ENCODE measurements around the gene TULP4.
"Not testable (repeated sequence)": the region's sequence is repeated elsewhere in the genome, so short reads cannot be mapped to it uniquely, and the experiment has no call there.

TULP4 gene

DNA sequence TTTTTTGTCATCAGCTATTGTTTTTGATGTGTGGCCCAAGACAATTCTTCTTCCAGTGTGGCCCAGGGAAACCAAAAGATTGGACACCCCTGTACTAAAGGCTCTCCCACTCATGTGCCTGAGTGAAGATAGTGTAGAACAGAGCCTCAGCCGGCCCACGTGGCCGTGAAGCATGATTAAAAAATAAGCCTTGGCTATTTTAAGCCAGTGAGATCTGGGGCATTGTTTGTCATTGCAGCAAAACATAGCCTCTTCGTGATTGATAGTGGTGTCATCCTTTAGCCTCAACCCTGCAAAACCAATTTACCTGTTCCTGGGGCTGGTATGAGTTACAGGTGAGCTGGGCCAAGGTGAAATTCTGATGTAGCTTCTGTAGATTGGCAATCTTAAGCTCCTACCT, 85.3 kb downstream of the TULP4 start:
- TF ChIP-seq ZNF274 (IDR thresholded peaks at IDR 0.05; ENCODE audit: low read depth, low read length) = no peak
- no peak overlapping the region for H3K4me3 ChIP-seq (ENCODE audit: low read length)

DNA sequence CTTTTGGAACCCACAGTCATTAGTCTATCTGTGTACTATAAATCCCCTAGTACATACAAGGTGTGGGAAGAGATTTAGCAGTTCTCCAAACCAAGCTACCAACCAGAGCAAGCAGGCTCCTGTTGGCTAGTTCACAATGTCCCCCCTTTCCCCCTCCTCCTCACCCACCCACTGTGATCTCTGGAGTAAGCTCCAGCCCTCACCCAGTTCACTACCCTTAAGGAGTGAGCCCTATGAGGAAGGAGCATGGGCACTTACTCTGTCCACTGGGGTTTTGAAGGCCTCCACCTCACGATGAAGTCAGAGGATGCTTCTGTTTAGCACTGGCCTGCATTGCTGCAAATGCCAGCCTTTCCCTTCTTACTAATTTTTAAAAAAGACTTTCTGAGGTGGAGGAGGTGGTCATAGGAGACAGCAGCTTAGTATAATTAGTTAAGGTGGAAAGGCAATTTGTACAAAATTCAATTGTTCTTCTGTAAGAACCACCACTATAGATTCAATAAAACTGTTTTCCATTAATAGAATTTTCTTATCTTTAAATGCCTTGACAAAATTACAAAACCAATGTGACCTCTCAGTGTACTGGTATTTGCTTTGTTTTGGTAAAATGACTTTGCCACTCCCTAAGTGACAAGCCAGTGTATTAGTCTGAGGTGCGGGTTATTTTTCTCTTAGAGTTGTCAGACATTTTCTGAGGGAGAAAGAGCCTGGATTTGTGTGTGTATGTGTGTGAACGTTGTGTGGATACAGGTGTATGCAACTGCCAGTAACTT, 86.2 kb downstream of the TULP4 start:
- no peak overlapping the region for H3K4me3 ChIP-seq (ENCODE audit: low read length)
- TF ChIP-seq ZNF274 (IDR thresholded peaks at IDR 0.05; ENCODE audit: low read depth, low read length) = no peak

DNA sequence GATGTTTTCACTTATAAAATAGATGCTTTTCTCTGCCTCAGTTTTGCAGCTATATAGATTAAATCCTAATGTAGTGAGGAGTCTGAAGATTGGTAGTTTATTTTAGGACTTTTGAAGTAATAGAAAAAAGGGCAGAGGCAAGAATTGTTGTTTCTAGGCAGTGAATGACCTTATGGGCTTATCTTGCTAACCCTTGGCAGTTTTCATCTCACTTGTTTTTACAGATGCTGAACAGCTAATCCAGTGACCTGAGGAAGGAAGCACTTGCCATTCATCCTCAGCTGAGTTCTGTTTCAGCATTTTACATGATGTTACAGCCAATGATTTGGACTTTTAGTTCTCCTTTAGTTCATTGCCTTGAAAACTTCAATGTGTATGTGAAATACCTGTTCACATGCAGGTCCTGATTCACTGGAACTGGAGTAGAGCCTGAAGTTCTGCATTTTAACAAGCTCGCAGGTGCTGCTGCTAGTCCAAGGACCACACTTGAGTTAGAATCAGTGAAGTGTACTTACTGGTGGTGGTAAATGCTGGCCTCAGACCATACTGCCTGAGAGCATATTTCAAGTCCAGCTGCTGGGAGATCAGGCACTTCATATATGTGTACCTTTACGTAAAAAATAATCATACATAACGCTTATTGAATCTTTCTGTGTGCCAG, 86.9 kb downstream of the TULP4 start:
- no peak overlapping the region for H3K4me3 ChIP-seq (ENCODE audit: low read length)
- TF ChIP-seq ZNF274 (IDR thresholded peaks at IDR 0.05; ENCODE audit: low read depth, low read length) = no peak

DNA sequence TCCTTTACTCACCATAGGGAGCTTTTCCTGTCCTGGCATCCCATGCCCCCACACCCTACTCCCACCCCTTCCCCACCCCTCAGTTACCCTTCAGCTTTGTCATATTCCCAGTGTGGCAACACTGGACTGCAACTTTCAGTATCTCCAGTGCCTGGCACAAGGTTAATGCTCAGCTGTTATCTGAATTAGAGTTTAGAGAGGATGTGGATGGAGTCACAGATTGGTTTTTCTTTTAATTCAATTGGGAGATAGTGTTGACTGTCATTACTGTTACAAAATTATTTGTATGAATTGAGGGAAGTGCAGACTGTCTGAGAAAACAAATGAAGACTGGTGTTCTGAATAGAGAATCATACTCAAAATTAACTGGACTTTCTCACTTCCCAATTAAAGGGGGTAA, 89.9 kb downstream of the TULP4 start:
- H3K4me3 ChIP-seq (ENCODE audit: low read length) = no peak overlapping the region
- no peak for TF ChIP-seq ZNF274 (IDR thresholded peaks at IDR 0.05; ENCODE audit: low read depth, low read length)

DNA sequence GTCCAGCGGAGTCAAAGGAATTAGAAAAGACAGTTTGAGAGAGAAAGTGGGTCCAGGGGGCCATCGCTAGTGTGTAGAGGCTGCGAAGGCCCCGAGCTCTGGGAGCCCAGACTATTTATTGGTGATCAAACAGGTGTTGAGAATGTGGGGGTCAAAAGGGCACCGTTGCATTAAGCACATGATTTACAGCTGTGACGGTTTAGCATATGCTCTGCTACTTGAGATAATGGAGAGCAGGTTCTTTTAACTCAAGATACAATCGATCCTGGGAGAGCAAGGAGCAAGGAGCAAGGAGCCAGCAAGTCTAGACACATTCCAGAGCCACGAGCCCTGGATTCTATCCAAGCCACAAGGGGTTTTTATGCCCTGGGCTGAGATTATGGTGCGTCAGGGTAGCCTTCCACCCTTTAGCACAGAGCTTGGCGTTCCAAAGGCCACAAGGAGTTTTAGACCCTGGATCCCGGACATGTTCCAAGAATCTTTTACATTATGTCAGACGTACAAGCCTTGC, 93.1 kb downstream of the TULP4 start:
- not testable (repeated sequence) for H3K4me3 ChIP-seq (ENCODE audit: low read length)

DNA sequence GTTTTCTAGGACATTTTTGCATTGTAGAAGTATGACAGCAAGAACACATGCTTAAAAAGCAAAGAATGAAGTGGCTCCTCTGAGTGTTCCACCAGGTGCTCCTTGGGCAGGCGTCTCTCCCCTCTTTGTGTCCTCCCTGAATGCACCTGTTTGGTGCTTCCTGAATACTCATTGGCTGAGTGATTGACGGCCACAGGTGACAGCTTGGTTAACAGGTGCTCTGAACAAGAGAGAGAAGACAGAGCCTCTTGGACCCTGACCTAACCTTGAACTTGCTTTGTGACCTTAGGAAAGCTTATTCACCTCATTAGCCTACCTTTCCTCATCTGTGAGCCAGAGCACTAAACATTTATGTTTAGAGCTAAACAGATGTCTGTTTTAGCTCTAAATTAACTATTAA, 93.7 kb downstream of the TULP4 start:
- TF ChIP-seq ZNF274 (IDR thresholded peaks at IDR 0.05; ENCODE audit: low read depth, low read length) = no peak
- H3K4me3 ChIP-seq (ENCODE audit: low read length) = no peak overlapping the region

DNA sequence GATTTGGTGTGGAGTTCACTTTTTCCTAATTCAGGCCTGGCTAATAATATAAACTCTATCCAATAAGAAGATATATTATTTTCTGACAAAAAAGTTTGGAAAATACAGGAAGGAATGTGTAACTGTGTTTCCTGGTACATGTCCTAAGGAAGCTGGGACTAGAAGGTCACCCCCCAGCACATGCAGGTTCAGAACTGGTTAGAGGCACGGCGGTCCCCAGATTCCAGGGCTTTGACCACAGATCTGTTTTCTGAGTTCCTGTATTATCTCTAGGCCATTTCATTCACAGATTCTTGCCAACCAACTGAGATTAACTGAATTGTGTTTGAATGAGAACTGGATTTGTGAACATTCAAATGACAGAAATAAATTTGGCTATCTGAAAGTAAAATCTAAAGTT, 94.5 kb downstream of the TULP4 start:
- TF ChIP-seq ZNF274 (IDR thresholded peaks at IDR 0.05; ENCODE audit: low read depth, low read length) = no peak
- no peak overlapping the region for H3K4me3 ChIP-seq (ENCODE audit: low read length)

DNA sequence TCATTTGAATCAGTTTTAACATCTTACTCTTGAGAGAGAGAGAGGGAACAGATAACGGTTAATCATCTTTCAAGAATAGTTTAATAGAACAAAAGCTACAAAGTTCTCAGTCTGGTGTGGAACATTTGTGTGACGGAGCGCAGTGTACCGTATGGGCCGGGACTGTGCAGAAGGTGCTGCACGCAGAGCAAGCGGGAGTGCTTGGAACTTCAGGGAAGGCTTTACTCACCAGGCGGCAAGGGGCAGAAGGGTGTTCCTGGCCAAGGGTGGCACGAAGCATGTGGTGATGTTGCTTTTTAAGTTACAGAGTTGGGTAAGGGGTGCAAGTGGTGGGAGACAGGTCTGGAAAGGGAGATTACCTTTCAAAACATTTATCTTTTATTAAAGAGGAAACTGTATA, 95.7 kb downstream of the TULP4 start:
- TF ChIP-seq ZNF274 (IDR thresholded peaks at IDR 0.05; ENCODE audit: low read depth, low read length) = no peak
- no peak overlapping the region for H3K4me3 ChIP-seq (ENCODE audit: low read length)

DNA sequence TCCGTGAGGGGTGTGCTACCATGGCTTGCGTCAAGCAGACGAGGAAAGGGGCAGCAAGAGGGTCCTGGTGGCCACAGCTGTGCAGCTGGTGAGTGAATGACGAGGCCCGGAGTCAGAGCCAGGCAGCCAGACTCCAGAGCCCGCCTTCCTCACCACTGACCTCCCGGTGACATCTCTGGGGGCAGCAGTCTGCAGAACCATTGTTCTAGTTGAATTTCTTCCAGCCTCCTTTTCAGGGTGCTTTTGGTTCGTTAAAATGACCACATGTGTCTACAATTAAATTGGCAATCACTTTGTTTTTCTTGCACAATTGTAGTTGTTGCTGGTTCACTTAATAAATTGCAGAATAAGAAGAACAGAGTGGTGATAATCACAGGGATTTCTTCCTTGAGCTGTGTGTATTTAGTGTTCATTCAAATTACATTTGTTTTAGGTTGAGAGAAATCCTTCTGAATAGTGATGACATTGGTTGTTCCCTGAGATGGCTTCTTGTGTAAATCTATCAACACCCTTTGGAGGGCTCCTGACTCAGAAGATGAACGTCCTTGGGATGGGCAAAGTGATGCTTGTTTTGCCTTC, 96.4 kb downstream of the TULP4 start:
- TF ChIP-seq ZNF274 (IDR thresholded peaks at IDR 0.05; ENCODE audit: low read depth, low read length) = no peak
- H3K4me3 ChIP-seq (ENCODE audit: low read length) = no peak overlapping the region

DNA sequence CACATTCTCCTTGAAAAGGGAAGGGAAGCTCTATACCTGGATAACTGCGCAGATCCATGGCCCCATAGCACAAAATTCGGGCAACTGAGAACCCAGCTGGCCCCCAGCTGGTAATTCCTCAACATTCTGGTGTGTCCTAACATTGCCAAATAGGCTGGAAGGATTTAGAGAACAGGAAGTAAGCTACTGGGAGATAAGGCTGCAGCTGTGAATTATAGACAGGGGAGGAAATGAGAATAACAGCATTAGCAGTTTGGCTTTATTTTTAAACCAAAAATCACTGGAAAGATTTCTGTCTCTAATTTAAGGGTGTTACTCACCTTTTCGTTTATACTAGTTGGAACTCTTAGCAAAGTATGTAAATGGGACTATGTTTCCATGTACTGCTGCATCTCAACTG, 97.2 kb downstream of the TULP4 start:
- TF ChIP-seq ZNF274 (IDR thresholded peaks at IDR 0.05; ENCODE audit: low read depth, low read length) = no peak
- no peak overlapping the region for H3K4me3 ChIP-seq (ENCODE audit: low read length)

DNA sequence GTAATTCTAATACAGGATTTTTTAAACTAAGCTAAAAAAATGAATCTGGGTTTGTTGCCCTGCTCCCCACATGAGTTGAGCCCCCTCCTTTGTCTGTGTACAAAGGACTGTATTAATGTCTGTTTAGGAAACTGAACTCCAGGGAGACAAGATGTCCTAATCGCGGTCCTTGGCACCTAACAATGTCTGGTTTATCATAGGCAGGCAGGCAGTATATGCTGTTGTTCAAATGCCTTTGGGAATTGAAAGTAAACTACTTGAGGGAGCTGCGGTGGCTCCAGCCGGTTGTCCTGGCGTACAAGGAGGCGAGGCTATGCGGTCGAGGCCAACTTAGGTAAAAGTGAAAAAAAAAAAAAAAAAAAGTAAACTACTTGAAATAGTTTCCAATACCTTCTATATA, 98.5 kb downstream of the TULP4 start:
- TF ChIP-seq ZNF274 (IDR thresholded peaks at IDR 0.05; ENCODE audit: low read depth, low read length) = no peak
- no peak overlapping the region for H3K4me3 ChIP-seq (ENCODE audit: low read length)

DNA sequence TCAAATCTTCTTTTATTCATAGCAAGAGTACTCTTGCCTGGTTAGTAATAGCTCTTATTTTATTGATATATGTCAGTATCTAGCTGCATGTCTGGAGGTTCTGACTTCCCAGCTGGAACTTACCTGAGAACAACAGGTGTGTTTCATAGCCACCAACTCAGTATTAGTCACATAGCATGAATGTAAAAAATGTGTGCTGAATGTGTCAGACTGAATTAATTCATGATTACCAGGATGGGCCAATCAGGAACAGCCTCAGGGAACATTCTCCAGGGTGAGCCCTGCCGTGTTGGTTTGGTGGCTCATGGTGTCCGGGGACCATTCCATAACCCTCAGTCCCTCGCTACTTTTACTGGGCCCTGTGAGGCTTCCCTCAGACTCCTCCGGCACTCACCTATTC, 99.7 kb downstream of the TULP4 start:
- no peak for TF ChIP-seq ZNF274 (IDR thresholded peaks at IDR 0.05; ENCODE audit: low read depth, low read length)
- no peak overlapping the region for H3K4me3 ChIP-seq (ENCODE audit: low read length)

DNA sequence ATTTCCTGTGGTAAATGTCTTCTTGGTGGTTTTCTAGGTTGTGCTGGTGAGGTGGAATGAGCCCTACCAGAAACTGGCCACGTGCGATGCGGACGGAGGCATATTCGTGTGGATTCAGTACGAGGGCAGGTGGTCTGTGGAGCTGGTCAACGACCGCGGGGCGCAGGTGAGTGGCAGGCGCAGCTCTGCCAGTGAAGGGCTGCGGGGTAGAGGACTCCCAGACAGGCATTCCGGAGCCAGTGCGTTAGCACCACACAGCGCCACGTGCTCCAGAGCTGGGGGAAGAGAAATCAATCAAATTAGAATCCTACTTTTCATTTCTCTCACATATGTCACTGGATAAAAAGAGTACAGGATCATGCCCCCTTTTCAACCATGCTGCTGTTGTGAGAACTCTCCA, 100.8 kb downstream of the TULP4 start:
- no peak for TF ChIP-seq ZNF274 (IDR thresholded peaks at IDR 0.05; ENCODE audit: low read depth, low read length)
- H3K4me3 ChIP-seq (ENCODE audit: low read length) = no peak overlapping the region

DNA sequence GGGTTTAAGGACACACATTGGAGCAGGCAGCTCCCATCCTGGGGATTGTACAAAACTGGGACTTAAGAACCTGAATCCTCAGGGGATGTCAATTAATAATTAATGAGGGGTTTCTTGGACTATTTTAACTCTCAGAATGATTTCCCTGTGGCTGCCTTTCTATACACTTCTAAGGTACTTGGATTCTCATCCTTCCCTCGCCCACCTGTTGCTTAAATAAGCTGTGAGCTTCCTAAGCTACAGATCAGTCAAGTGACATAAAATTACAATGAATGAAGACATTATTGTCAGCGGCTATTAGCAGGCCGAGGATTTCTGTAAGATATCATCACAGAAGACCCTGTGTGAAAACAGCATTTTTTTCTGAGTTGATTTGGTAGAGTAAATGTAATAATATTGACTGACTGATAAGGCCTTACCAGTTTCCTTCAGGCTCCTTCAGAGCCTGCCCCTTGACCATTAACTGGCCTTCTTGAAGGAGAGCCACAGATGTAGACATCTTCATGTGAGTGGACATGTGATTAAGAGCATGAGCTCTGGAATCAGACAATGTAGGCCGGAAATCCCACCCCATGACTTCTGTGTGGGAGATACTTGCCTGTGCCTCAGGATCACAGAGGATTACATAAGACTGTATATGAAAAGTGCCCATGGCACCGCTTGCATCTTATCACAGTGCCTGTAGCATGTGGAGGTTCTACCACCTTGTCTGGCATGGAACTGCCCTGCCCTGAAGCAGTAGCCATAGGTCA, 101.7 kb downstream of the TULP4 start:
- no peak overlapping the region for H3K4me3 ChIP-seq (ENCODE audit: low read length)
- no peak for TF ChIP-seq ZNF274 (IDR thresholded peaks at IDR 0.05; ENCODE audit: low read depth, low read length)

All from GM08714 (cell line).